Myocyte (in vitro differentiated cells): ENCODE measurements around the gene TMOD2. TPM values are rescaled to one million over a fixed set of nuclear protein-coding genes. Genes with fewer than 3 reads are reported as not detected.

ENCODE experiments used
- DNase-seq: peaks from one replicate; pipeline ENCODE4 v3.0.0-alpha.2; 2012; ENCODE audit warnings: low read depth
- total RNA-seq: library from RNA; depleted of rRNA; stranded (reverse); fragments of >200 nt; gene quantifications from 2 replicates; pipeline ENCODE4 v1.2.3, GENCODE V29; 2014

The TMOD2 gene
- total RNA-seq, 1 donor from 2014 or later, result 2.4 TPM

- DNase-seq, result no peak
Observed at GRCh38 chr15:51849860-51850259, 98.5 kb downstream of the TMOD2 start.

- DNase-seq, result no peak
Observed at GRCh38 chr15:51853998-51854397, 102.6 kb downstream of the TMOD2 start.

GRCh38 chr15:51855612-51856011, 104.2 kb downstream of the TMOD2 start:
- no peak for DNase-seq

- DNase-seq, result no peak
Observed at GRCh38 chr15:51856714-51857380, 105.5 kb downstream of the TMOD2 start.

- DNase-seq, result no peak
Observed at GRCh38 chr15:51861557-51862359, 110.4 kb downstream of the TMOD2 start.

GRCh38 chr15:51863131-51863530, 111.7 kb downstream of the TMOD2 start:
- DNase-seq, result no peak

- DNase-seq, result no peak
Observed at GRCh38 chr15:51864408-51865056, 113.1 kb downstream of the TMOD2 start.

GRCh38 chr15:51865317-51865716, 113.9 kb downstream of the TMOD2 start:
- DNase-seq, result no peak

Other genes starting within 250 kb of the TMOD2 start
- gene DMXL2, start 128.8 kb upstream of the TMOD2 start, total RNA-seq, result 27.9 and 29.6 TPM in 2 replicates
- not detected in 2 replicates for gene SCG3, start 70.1 kb upstream of the TMOD2 start, total RNA-seq
- gene LYSMD2, start 13.9 kb upstream of the TMOD2 start, total RNA-seq, result 4.6 and 6.2 TPM in 2 replicates
- gene TMOD3, start 78.1 kb downstream of the TMOD2 start, total RNA-seq, result 13.1 and 16.1 TPM in 2 replicates
- 26.6 and 35.0 TPM in 2 replicates for gene LEO1, start 220.2 kb downstream of the TMOD2 start, total RNA-seq